Raji (cell line): ENCODE data around the gene ERCC6L2.

Experiments used
- POLR2A ChIP-seq: IDR thresholded peaks from 2 replicates; pipeline ENCODE4 v1.6.1; 2011; ENCODE audit warnings: low read depth, low read length, control low read depth; ENCODE audit not compliant: insufficient read depth

ERCC6L2 gene

GRCh38 chr9:95852059-95853032, 23.1 kb upstream of the ERCC6L2 start:
- TF ChIP-seq POLR2A = no peak

GRCh38 chr9:95854386-95855020, 21.0 kb upstream of the ERCC6L2 start:
- TF ChIP-seq POLR2A = no peak

GRCh38 chr9:95855961-95856360, 19.5 kb upstream of the ERCC6L2 start:
- TF ChIP-seq POLR2A = no peak

- no peak for TF ChIP-seq POLR2A
Observed at GRCh38 chr9:95857124-95857523, 18.4 kb upstream of the ERCC6L2 start.

GRCh38 chr9:95857896-95858295, 17.6 kb upstream of the ERCC6L2 start:
- TF ChIP-seq POLR2A = no peak

- TF ChIP-seq POLR2A = no peak
Observed at GRCh38 chr9:95862343-95862742, 13.1 kb upstream of the ERCC6L2 start.

GRCh38 chr9:95864852-95865580, 10.5 kb upstream of the ERCC6L2 start:
- TF ChIP-seq POLR2A = no peak

- TF ChIP-seq POLR2A = no peak
Observed at GRCh38 chr9:95870352-95870751, 5.1 kb upstream of the ERCC6L2 start.

GRCh38 chr9:95870906-95871305, 4.6 kb upstream of the ERCC6L2 start:
- no peak for TF ChIP-seq POLR2A

GRCh38 chr9:95874303-95874988, 1.0 kb upstream of the ERCC6L2 start:
- no peak for TF ChIP-seq POLR2A

- TF ChIP-seq POLR2A = no peak
Observed at GRCh38 chr9:95874989-95875304, 544 bp upstream of the ERCC6L2 start.

- TF ChIP-seq POLR2A = no peak
Observed at GRCh38 chr9:95876138-95876444, 600 bp downstream of the ERCC6L2 start.

- no peak for TF ChIP-seq POLR2A
Observed at GRCh38 chr9:95876595-95876994, 1.1 kb downstream of the ERCC6L2 start.

- TF ChIP-seq POLR2A = no peak
Observed at GRCh38 chr9:95877984-95878383, 2.5 kb downstream of the ERCC6L2 start.

GRCh38 chr9:95879591-95879990, 4.1 kb downstream of the ERCC6L2 start:
- TF ChIP-seq POLR2A = no peak
